ENCODE measurements around the gene EDRF1.

Gene EDRF1

GRCh38 chr10:125783957-125784356 lies 64.4 kb downstream of the EDRF1 start:
- no peak for FAIRE-seq
- no peak for DNase-seq (ENCODE audit: low spot score)

GRCh38 chr10:125785791-125786190 lies 66.3 kb downstream of the EDRF1 start:
- no peak for FAIRE-seq
- no peak for DNase-seq (ENCODE audit: low spot score)

GRCh38 chr10:125788156-125789034 lies 68.9 kb downstream of the EDRF1 start:
- DNase-seq (ENCODE audit: low spot score), result no peak
- no peak for FAIRE-seq

GRCh38 chr10:125792342-125793300 lies 73.1 kb downstream of the EDRF1 start:
- FAIRE-seq, result no peak
- DNase-seq (ENCODE audit: low spot score), result no peak

GRCh38 chr10:125795128-125795527 lies 75.6 kb downstream of the EDRF1 start:
- FAIRE-seq (no peak), DNase-seq (ENCODE audit: low spot score) (no peak)

- FAIRE-seq (no peak), DNase-seq (ENCODE audit: low spot score) (no peak)
These were observed 76.2 kb downstream of the EDRF1 start for GRCh38 chr10:125795637-125796190.

- FAIRE-seq, result no peak
- no peak for DNase-seq (ENCODE audit: low spot score)
These were observed 77.9 kb downstream of the EDRF1 start for GRCh38 chr10:125797424-125797823.

GRCh38 chr10:125797994-125798662 lies 78.6 kb downstream of the EDRF1 start:
- FAIRE-seq, result no peak

GRCh38 chr10:125799451-125800182 lies 80.1 kb downstream of the EDRF1 start:
- no peak for FAIRE-seq
- DNase-seq (ENCODE audit: low spot score), result no peak

More at GRCh38 chr10:125797994-125798662, 78.6 kb downstream of the EDRF1 start:
- DNase-seq (ENCODE audit: low spot score), result no peak

GRCh38 chr10:125801574-125801973 lies 82.1 kb downstream of the EDRF1 start:
- DNase-seq (ENCODE audit: low spot score) (no peak), FAIRE-seq (no peak)

GRCh38 chr10:125802131-125802530 lies 82.6 kb downstream of the EDRF1 start:
- FAIRE-seq, result no peak
- DNase-seq (ENCODE audit: low spot score), result no peak

- FAIRE-seq (no peak), DNase-seq (ENCODE audit: low spot score) (no peak)
These were observed 83.2 kb downstream of the EDRF1 start for GRCh38 chr10:125802739-125803138.

GRCh38 chr10:125808047-125808446 lies 88.5 kb downstream of the EDRF1 start:
- DNase-seq (ENCODE audit: low spot score), result no peak
- no peak for FAIRE-seq

- DNase-seq (ENCODE audit: low spot score), result no peak
- FAIRE-seq, result no peak
These were observed 91.7 kb downstream of the EDRF1 start for GRCh38 chr10:125811251-125811650.

- FAIRE-seq, result no peak
- DNase-seq (ENCODE audit: low spot score), result no peak
These were observed 92.7 kb downstream of the EDRF1 start for GRCh38 chr10:125812128-125812750.

All from RCC 7860 (cell line).